ENCODE data around the gene STAB1.

The STAB1 gene

DNA sequence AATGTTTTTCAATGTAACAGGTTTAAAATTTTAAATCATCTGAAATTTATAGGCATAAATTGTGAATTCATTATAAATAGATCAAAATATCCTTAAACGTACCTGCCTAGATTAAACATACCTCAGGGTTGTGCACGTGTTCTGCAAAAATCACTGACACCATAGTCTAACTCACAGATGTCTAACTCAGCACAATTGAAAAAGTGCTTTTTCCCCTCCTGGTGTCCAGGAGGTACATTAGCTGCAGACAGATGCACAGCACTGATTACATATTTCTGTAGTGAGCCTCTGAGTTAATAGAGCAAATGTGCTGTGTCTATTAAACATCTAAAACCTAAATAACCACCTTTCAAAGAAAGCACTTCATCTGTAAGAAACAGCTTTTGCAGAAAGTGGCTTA lies 52.0 kb downstream of the STAB1 start:
- peaks cover 81% of the 10 kb centered on the region for H3K36me3 ChIP-seq (ENCODE audit: insufficient read depth, low read length)

GRCh38 chr3:52551118-52551517 lies 56.0 kb downstream of the STAB1 start:
- peaks cover 93% of the 10 kb centered on the region for H3K36me3 ChIP-seq (ENCODE audit: insufficient read depth, low read length)
- H2AFZ ChIP-seq (ENCODE audit: low read depth, low read length) = no peak overlapping the region
- H3K4me2 ChIP-seq (ENCODE audit: insufficient read depth, low read length) = no peak overlapping the region
- TF ChIP-seq EZH2 (IDR thresholded peaks at IDR 0.05; ENCODE audit: borderline replicate concordance, low read depth, low read length, severe bottlenecking) (no peak), CTCF (IDR thresholded peaks at IDR 0.05; ENCODE audit: borderline replicate concordance, extremely low read depth, low read length, poor library complexity, severe bottlenecking) (no peak)
- H3K79me2 ChIP-seq (ENCODE audit: insufficient read depth, low read length) = 0 out of 2 replicates have a peak, but pooled peaks cover 3% of the 10 kb centered on the region
- no peak overlapping the region for H3K4me3 ChIP-seq (ENCODE audit: low read depth in 1 of 2, low read length in 2 of 2)
- no peaks in the 10 kb centered on the region for H3K9me3 ChIP-seq (ENCODE audit: insufficient read depth, low read length, severe bottlenecking)
- no peaks in the 10 kb centered on the region for H4K20me1 ChIP-seq (ENCODE audit: insufficient read depth, low read length)
- H3K27ac ChIP-seq (ENCODE audit: low read length) = no peak overlapping the region
- DNase-seq (no peak), ATAC-seq (ENCODE audit: insufficient read depth, low read depth) (no peak)
- H3K9ac ChIP-seq (ENCODE audit: low read depth, low read length) = no peak overlapping the region
- H3K27me3 ChIP-seq (ENCODE audit: insufficient read depth, low read length, poor library complexity) = no peaks in the 10 kb centered on the region
- no peaks in the 10 kb centered on the region for H3K4me1 ChIP-seq (ENCODE audit: insufficient read depth, low read length)

More for the DNA sequence above, 52.0 kb downstream of the STAB1 start:
- H3K79me2 ChIP-seq (ENCODE audit: insufficient read depth, low read length) = peaks cover 4% of the 10 kb centered on the region
- TF ChIP-seq EZH2 (IDR thresholded peaks at IDR 0.05; ENCODE audit: borderline replicate concordance, low read depth, low read length, severe bottlenecking) (no peak), CTCF (IDR thresholded peaks at IDR 0.05; ENCODE audit: borderline replicate concordance, extremely low read depth, low read length, poor library complexity, severe bottlenecking) (no peak)
- no peak overlapping the region for H2AFZ ChIP-seq (ENCODE audit: low read depth, low read length)
- H3K27me3 ChIP-seq (ENCODE audit: insufficient read depth, low read length, poor library complexity) = no peaks in the 10 kb centered on the region
- H3K27ac ChIP-seq (ENCODE audit: low read length) = no peak overlapping the region
- ATAC-seq (ENCODE audit: insufficient read depth, low read depth) (no peak), DNase-seq (no peak)
- 0 out of 2 replicates have a peak, but pooled peaks cover 3% of the 10 kb centered on the region for H4K20me1 ChIP-seq (ENCODE audit: insufficient read depth, low read length)
- no peak overlapping the region for H3K4me2 ChIP-seq (ENCODE audit: insufficient read depth, low read length)
- H3K9me3 ChIP-seq (ENCODE audit: insufficient read depth, low read length, severe bottlenecking) = no peaks in the 10 kb centered on the region
- H3K4me3 ChIP-seq (ENCODE audit: low read depth in 1 of 2, low read length in 2 of 2) = no peak overlapping the region
- no peaks in the 10 kb centered on the region for H3K4me1 ChIP-seq (ENCODE audit: insufficient read depth, low read length)
- no peak overlapping the region for H3K9ac ChIP-seq (ENCODE audit: low read depth, low read length)

DNA sequence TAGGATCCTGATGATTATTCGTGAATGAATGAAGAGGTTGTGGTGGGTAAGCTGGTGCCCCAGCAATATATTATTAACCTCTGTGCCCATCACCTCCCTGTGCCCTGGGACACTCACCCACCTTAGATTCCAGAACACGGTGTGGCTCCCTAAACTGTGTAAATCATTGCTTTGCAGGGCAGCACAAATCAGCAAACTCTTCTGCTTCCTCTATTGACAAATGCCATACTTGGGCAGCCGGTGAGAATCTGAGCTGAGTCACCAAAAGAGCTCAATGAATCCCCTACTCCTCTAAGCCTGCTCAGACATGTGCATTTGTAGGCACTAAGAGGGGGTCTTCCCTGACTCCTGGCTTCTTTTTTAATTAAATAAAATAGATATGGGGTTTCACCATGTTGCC lies 57.0 kb downstream of the STAB1 start:
- H2AFZ ChIP-seq (ENCODE audit: low read depth, low read length) = no peak overlapping the region
- H3K27ac ChIP-seq (ENCODE audit: low read length) = no peak overlapping the region
- no peaks in the 10 kb centered on the region for H3K27me3 ChIP-seq (ENCODE audit: insufficient read depth, low read length, poor library complexity)
- no peak overlapping the region for H3K4me2 ChIP-seq (ENCODE audit: insufficient read depth, low read length)
- H4K20me1 ChIP-seq (ENCODE audit: insufficient read depth, low read length) = no peaks in the 10 kb centered on the region
- no peaks in the 10 kb centered on the region for H3K4me1 ChIP-seq (ENCODE audit: insufficient read depth, low read length)
- H3K4me3 ChIP-seq (ENCODE audit: low read depth in 1 of 2, low read length in 2 of 2) = no peak overlapping the region
- H3K79me2 ChIP-seq (ENCODE audit: insufficient read depth, low read length) = 0 out of 2 replicates have a peak, but pooled peaks cover 3% of the 10 kb centered on the region
- no peaks in the 10 kb centered on the region for H3K9me3 ChIP-seq (ENCODE audit: insufficient read depth, low read length, severe bottlenecking)
- no peak overlapping the region for H3K9ac ChIP-seq (ENCODE audit: low read depth, low read length)
- DNase-seq = no peak
- H3K36me3 ChIP-seq (ENCODE audit: insufficient read depth, low read length) = peaks cover 93% of the 10 kb centered on the region
- no peak for ATAC-seq (ENCODE audit: insufficient read depth, low read depth)
- TF ChIP-seq CTCF (IDR thresholded peaks at IDR 0.05; ENCODE audit: borderline replicate concordance, extremely low read depth, low read length, poor library complexity, severe bottlenecking) (no peak), EZH2 (IDR thresholded peaks at IDR 0.05; ENCODE audit: borderline replicate concordance, low read depth, low read length, severe bottlenecking) (no peak)
